K562 (cell line): Measurements from ENCODE around the gene CT47A1. TPM values are rescaled to one million over a fixed set of nuclear protein-coding genes. Genes with fewer than 3 reads are reported as not detected.

Source experiments
- ATAC-seq: fragments of 200-7000 bp; cut with Tn5 transposase; 3 replicates; pipeline ENCODE4 v1.9.1; 2020; ENCODE audit warnings: moderate library complexity
- BruUV-seq: library from RNA; stranded (reverse); fragments of 400-500 nt; replicated peaks from 2 replicates; lab custom pipeline; 2021; lab: Mats Ljungman, UMichigan
- CTCF ChIA-PET: fragments of 300-600 bp; formaldehyde crosslinking; extraction: SDS; loops from one replicate; lab custom pipeline; 2021; ENCODE audit warnings: low intra/inter-chr PET ratio; lab: Yijun Ruan, JAX
- POLR2A ChIA-PET: fragments of 300-600, 350-650 bp; sonication (Branson Sonifier 250); formaldehyde crosslinking; extraction: SDS; loops from one replicate; lab custom pipeline; 2021; ENCODE audit warnings: antibody characterized with exemption, inconsistent platforms; lab: Yijun Ruan, JAX
- DNase-seq, 4 experiments: peaks; one replicate each; pipeline versions ENCODE4 v3.0.0 to v3.0.0-alpha.2; 2011 to 2018; ENCODE audit warnings: low spot score in 3 of 4, mixed read lengths in 3 of 4; ENCODE audit errors: extremely low read depth in 1 of 4
- FAIRE-seq: peaks from 2 replicates; lab custom pipeline; 2011; peaks lifted over from hg19 to GRCh38; lab: Jason Lieb, UNC
- H2AFZ ChIP-seq: 2 replicates; pipeline ENCODE4 v1.6.0; 2011; ENCODE audit warnings: low read depth, low read length, control low read depth, inconsistent platforms
- H3K27ac ChIP-seq: fragments of 200-600 bp; 3 replicates; pipeline ENCODE4 v1.8.0; 2011; ENCODE audit warnings: low read depth, mild to moderate bottlenecking, control low read depth, inconsistent platforms, low read length, moderate library complexity, mixed read lengths; ENCODE audit errors: extremely low read depth
- H3K27me3 ChIP-seq, 2 experiments: fragments of 300-600 bp in 1 of 2; 2 replicates in 1 of 2; 3 replicates in 1 of 2; pipeline versions ENCODE4 v1.6.0 to v1.8.0; 2011; ENCODE audit warnings: inconsistent platforms in 2 of 2, low read length in 2 of 2, mild to moderate bottlenecking in 1 of 2, mixed read lengths in 1 of 2, moderate library complexity in 1 of 2; ENCODE audit not compliant: control insufficient read depth in 2 of 2, insufficient read depth in 2 of 2
- H3K36me3 ChIP-seq: fragments of 300-600 bp; 3 replicates; pipeline ENCODE4 v1.8.0; 2011; ENCODE audit warnings: mild to moderate bottlenecking, low read length, inconsistent platforms; ENCODE audit not compliant: control insufficient read depth, insufficient read depth
- H3K4me1 ChIP-seq, 2 experiments: fragments of 200-600 bp in 1 of 2; replicated peaks in 1 of 2; 2 replicates in 1 of 2; 3 replicates in 1 of 2; pipeline versions ENCODE4 v1.5.1 to v1.8.0; 2011; ENCODE audit warnings: inconsistent platforms in 2 of 2, low read length in 2 of 2, mild to moderate bottlenecking in 1 of 2, mixed read lengths in 1 of 2, moderate library complexity in 1 of 2; ENCODE audit not compliant: control insufficient read depth in 2 of 2, insufficient read depth in 2 of 2
- H3K4me2 ChIP-seq: 2 replicates; pipeline ENCODE4 v1.6.1; 2011; ENCODE audit warnings: low read length, control low read depth, inconsistent platforms, mixed read lengths; ENCODE audit not compliant: insufficient read depth
- H3K4me3 ChIP-seq: fragments of 200-600 bp; sonication (generic), shearing (Covaris generic); 2 replicates; pipeline ENCODE4 v1.5.1; 2016; ENCODE audit warnings: control low read depth, inconsistent platforms
- H3K79me2 ChIP-seq: fragments of 200-600 bp; 3 replicates; pipeline ENCODE4 v1.8.0; 2011; ENCODE audit warnings: low read length, inconsistent platforms; ENCODE audit not compliant: control insufficient read depth, insufficient read depth
- H3K9ac ChIP-seq, 2 experiments: 2 replicates each; pipeline versions ENCODE4 v1.6.0 to v1.6.1; 2011; ENCODE audit warnings: low read depth in 2 of 2, low read length in 2 of 2, control low read depth in 1 of 2, inconsistent platforms in 1 of 2, mild to moderate bottlenecking in 1 of 2, mixed read lengths in 1 of 2; ENCODE audit not compliant: insufficient read depth in 1 of 2
- H3K9me1 ChIP-seq: one replicate; pipeline ENCODE4 v1.6.0; 2011; ENCODE audit warnings: inconsistent platforms, mild to moderate bottlenecking, low read length, moderate library complexity; ENCODE audit not compliant: control insufficient read depth, insufficient read depth
- H3K9me3 ChIP-seq: replicated peaks from 2 replicates; pipeline ENCODE4 v1.5.1; 2011; ENCODE audit warnings: low read depth, low read length, inconsistent platforms; ENCODE audit not compliant: control insufficient read depth, insufficient read depth
- H4K20me1 ChIP-seq: replicated peaks from 2 replicates; pipeline ENCODE4 v1.6.1; 2011; ENCODE audit warnings: low read length, inconsistent platforms, mixed read lengths; ENCODE audit not compliant: control insufficient read depth, insufficient read depth
- CEBPG ChIP-seq, 3 experiments: fragments of 200-800 bp in 1 of 3; sonication (Bioruptor generic) in 1 of 3; sonication (generic) in 1 of 3; formaldehyde crosslinking in 1 of 3; IDR thresholded peaks in 2 of 3; conservative IDR thresholded peaks in 1 of 3; 2 replicates each; pipeline versions ENCODE4 v1.6.1 to v1.8.0; 2016 to 2022; ENCODE audit warnings: missing compliant biosample characterization in 2 of 3, missing genetic modification characterization in 2 of 3, mild to moderate bottlenecking in 1 of 3, missing genetic modification reagents in 1 of 3
- DIDO1 ChIP-seq: fragments of 450-650 bp; IDR thresholded peaks from 2 replicates; pipeline ENCODE4 v1.6.1; 2016; ENCODE audit warnings: low read depth, missing biosample characterization, missing genetic modification characterization
- GATAD2A ChIP-seq: fragments of 450-650 bp; IDR thresholded peaks from 2 replicates; pipeline ENCODE4 v1.6.1; 2017
- HMG20A ChIP-seq: fragments of 450-650 bp; formaldehyde crosslinking; conservative IDR thresholded peaks from 2 replicates; pipeline ENCODE4 v1.4.0; 2020; ENCODE audit warnings: mild to moderate bottlenecking, mixed read lengths
- IRF9 ChIP-seq: fragments of 450-650 bp; IDR thresholded peaks from 2 replicates; pipeline ENCODE4 v1.6.1; 2016; ENCODE audit warnings: missing biosample characterization, missing genetic modification characterization
- KLF13 ChIP-seq: fragments of 450-650 bp; IDR thresholded peaks from 2 replicates; pipeline ENCODE4 v1.6.1; 2016; ENCODE audit warnings: missing genetic modification characterization, low read depth, mild to moderate bottlenecking, missing compliant biosample characterization, moderate library complexity, borderline replicate concordance
- MCM2 ChIP-seq: fragments of 450-650 bp; IDR thresholded peaks from 2 replicates; pipeline ENCODE4 v1.6.1; 2017; ENCODE audit warnings: low read depth, mild to moderate bottlenecking
- NR0B1 ChIP-seq: fragments of 450-650 bp; IDR thresholded peaks from one replicate; pipeline ENCODE4 v1.6.1; 2018; ENCODE audit warnings: mild to moderate bottlenecking, moderate library complexity; ENCODE audit not compliant: partially characterized antibody
- SMAD3 ChIP-seq: fragments of 450-650 bp; formaldehyde crosslinking; conservative IDR thresholded peaks from 2 replicates; pipeline ENCODE4 v1.4.0; 2020; ENCODE audit warnings: mild to moderate bottlenecking
- SNIP1 ChIP-seq: fragments of 450-650 bp; IDR thresholded peaks from 2 replicates; pipeline ENCODE4 v1.7.1; 2017; ENCODE audit warnings: low read depth, mild to moderate bottlenecking
- TAF9B ChIP-seq: fragments of 450-650 bp; IDR thresholded peaks from 2 replicates; pipeline ENCODE4 v1.6.1; 2018; ENCODE audit warnings: mild to moderate bottlenecking; ENCODE audit not compliant: partially characterized antibody
- ZNF212 ChIP-seq: fragments of 450-650 bp; formaldehyde crosslinking; IDR thresholded peaks from 2 replicates; pipeline ENCODE4 v1.4.0; 2020; ENCODE audit warnings: mild to moderate bottlenecking
- ZNF764 ChIP-seq: fragments of 250-450 bp; sonication (Bioruptor Pico); IDR thresholded peaks from 2 replicates; pipeline ENCODE4 v1.4.0; 2020; ENCODE audit warnings: low read depth, mild to moderate bottlenecking, moderate library complexity
- WGBS: fragments of 100-300 bp; shearing (Covaris generic); methylation state at CpG from one replicate; pipeline ENCODE4 v1.1.6; 2016; ENCODE audit warnings: low coverage, mixed read lengths; ENCODE audit not compliant: insufficient coverage; ENCODE audit errors: missing lambda C conversion rate; 5-methylcytosine and 5-hydroxymethylcytosine counted together
- in situ Hi-C: fragments of 300-500 bp; cut with MboI; formaldehyde crosslinking; loops from 4 replicates; pipeline ENCODE4 v1.15.0; 2018; ENCODE audit warnings: inconsistent platforms, mixed read lengths
- intact Hi-C: fragments of 100-400 bp; cut with micrococcal nuclease; formaldehyde crosslinking; loops from 2 replicates; pipeline ENCODE4 v1.14.2; 2022
- polyA plus RNA-seq, 8 experiments: library from polyadenylated mRNA; depleted of rRNA in 4 of 8; stranded (reverse) in 5 of 8; unstranded in 3 of 8; fragments of >200 nt; fragmentation: Nextera tagmentation in 2 of 8; fragmentation: Illumina TruSeq in 1 of 8; extraction: Ambion mirVana in 2 of 8; extraction: Trizol in 1 of 8; gene quantifications; 2 replicates each; pipeline versions ENCODE4 v1.2.1 to v1.2.3, GENCODE V29; 2011 to 2014; ENCODE audit warnings: inconsistent platforms in 1 of 8, missing spikeins in 1 of 8
- total RNA-seq, 7 experiments: library from RNA; depleted of rRNA in 6 of 7; stranded (reverse); fragments of >200 nt in 6 of 7; fragmentation: Illumina TruSeq in 2 of 7; extraction: Trizol in 2 of 7; gene quantifications; 2 replicates each; pipeline versions ENCODE4 v1.2.1 to v1.2.3, GENCODE V29; 2011 to 2021; ENCODE audit warnings: low replicate concordance in 1 of 7
- TF ChIP-seq, protein P1 (sequence below): fragments of 250-450 bp; sonication (Bioruptor Pico); IDR thresholded peaks from 2 replicates; pipeline ENCODE4 v1.9.0; 2021; ENCODE audit warnings: mild to moderate bottlenecking, inconsistent platforms
- TF ChIP-seq, protein P2 (sequence below): fragments of 250-450 bp; sonication (Bioruptor Pico); IDR thresholded peaks from 2 replicates; pipeline ENCODE4 v1.8.0; 2021; ENCODE audit warnings: moderate library complexity, mild to moderate bottlenecking, inconsistent platforms
- TF ChIP-seq, protein P3 (sequence below): fragments of 450-650 bp; IDR thresholded peaks from 2 replicates; pipeline ENCODE4 v1.6.1; 2016; ENCODE audit warnings: low read depth, mild to moderate bottlenecking, moderate library complexity

Gene CT47A1
- total and polyA plus RNA-seq, 9 of the 15 experiments (the other 6 are each of a cell fraction or from before 2014, with no cell fraction given), result 0.80 TPM; not detected in 8

DNA sequence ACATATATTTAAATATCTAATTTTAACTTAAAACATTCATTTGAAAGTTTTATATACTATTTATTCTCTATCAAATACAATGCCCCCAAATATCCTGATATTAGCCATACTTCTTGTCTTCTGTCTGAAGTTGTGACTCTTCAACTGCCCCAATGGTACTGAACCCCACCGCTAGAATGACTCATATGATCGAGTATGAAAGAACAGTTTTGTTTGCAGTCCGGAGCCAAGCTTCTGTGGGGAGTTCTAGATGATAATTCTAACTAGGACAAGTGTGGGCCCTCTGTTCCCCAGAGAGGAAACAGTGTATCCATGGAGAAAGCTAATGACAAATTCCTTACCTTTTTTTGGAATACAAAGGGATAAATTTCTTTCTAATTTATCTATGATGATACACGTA, 24.7 kb upstream of the CT47A1 start:
- Histone ChIP-seq H2AFZ (no peak overlapping the region), H3K9ac (no peak overlapping the region), H3K4me3 (no peak overlapping the region), H3K36me3 (no peaks in the 10 kb centered on the region), H3K9me3 (no peaks in the 10 kb centered on the region), H3K79me2 (no peaks in the 10 kb centered on the region), H3K9me1 (no peaks in the 10 kb centered on the region), H3K27ac (no peak overlapping the region), H3K4me1 (no peaks in the 10 kb centered on the region; a peak in 1 of 5 replicates), H3K4me2 (no peak overlapping the region), H4K20me1 (no peaks in the 10 kb centered on the region), H3K27me3 (no peaks in the 10 kb centered on the region)
- POLR2A ChIA-PET, result no interaction called here
- FAIRE-seq, result no peak
- no peak for ATAC-seq
- CTCF ChIA-PET, result no interaction called here
- in situ Hi-C loops, result no loop called here
- WGBS, result 9% methylated on average over 3 of the region's 4 CpGs
- DNase-seq, result peak in 1 of 4 experiments; percentile 8
- intact Hi-C loops, result no loop called here
- BruUV-seq, result no TSS peak
- TF ChIP-seq DIDO1 (tag) (no peak), IRF9 (tag) (no peak), NR0B1 (no peak), ZNF764 (CRISPR knock-in tag) (no peak), SNIP1 (no peak), KLF13 (no peak), CEBPG (CRISPR knock-in tag; IDR thresholded peaks at IDR 0.05) (no peak), CEBPG (tag; conservative IDR thresholded peaks at IDR 0.05 in 1 of 2, IDR thresholded peaks at IDR 0.05 in 1 of 2) (no peak), TAF9B (no peak), GATAD2A (no peak), HMG20A (CRISPR knock-in tag) (no peak), SMAD3 (CRISPR knock-in tag) (no peak), MCM2 (no peak), ZNF212 (CRISPR knock-in tag) (no peak)
- TF ChIP-seq, protein P1, sequence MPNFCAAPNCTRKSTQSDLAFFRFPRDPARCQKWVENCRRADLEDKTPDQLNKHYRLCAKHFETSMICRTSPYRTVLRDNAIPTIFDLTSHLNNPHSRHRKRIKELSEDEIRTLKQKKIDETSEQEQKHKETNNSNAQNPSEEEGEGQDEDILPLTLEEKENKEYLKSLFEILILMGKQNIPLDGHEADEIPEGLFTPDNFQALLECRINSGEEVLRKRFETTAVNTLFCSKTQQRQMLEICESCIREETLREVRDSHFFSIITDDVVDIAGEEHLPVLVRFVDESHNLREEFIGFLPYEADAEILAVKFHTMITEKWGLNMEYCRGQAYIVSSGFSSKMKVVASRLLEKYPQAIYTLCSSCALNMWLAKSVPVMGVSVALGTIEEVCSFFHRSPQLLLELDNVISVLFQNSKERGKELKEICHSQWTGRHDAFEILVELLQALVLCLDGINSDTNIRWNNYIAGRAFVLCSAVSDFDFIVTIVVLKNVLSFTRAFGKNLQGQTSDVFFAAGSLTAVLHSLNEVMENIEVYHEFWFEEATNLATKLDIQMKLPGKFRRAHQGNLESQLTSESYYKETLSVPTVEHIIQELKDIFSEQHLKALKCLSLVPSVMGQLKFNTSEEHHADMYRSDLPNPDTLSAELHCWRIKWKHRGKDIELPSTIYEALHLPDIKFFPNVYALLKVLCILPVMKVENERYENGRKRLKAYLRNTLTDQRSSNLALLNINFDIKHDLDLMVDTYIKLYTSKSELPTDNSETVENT (CRISPR knock-in tag), result no peak
- TF ChIP-seq, protein P2, sequence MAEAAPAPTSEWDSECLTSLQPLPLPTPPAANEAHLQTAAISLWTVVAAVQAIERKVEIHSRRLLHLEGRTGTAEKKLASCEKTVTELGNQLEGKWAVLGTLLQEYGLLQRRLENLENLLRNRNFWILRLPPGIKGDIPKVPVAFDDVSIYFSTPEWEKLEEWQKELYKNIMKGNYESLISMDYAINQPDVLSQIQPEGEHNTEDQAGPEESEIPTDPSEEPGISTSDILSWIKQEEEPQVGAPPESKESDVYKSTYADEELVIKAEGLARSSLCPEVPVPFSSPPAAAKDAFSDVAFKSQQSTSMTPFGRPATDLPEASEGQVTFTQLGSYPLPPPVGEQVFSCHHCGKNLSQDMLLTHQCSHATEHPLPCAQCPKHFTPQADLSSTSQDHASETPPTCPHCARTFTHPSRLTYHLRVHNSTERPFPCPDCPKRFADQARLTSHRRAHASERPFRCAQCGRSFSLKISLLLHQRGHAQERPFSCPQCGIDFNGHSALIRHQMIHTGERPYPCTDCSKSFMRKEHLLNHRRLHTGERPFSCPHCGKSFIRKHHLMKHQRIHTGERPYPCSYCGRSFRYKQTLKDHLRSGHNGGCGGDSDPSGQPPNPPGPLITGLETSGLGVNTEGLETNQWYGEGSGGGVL (CRISPR knock-in tag), result no peak
- TF ChIP-seq, protein P3, sequence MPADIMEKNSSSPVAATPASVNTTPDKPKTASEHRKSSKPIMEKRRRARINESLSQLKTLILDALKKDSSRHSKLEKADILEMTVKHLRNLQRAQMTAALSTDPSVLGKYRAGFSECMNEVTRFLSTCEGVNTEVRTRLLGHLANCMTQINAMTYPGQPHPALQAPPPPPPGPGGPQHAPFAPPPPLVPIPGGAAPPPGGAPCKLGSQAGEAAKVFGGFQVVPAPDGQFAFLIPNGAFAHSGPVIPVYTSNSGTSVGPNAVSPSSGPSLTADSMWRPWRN, result no peak
